Amniotic stem cell (primary cell): ENCODE measurements around the gene CUX1.

Experiments
- DNase-seq: peaks from one replicate; lab custom pipeline; 2025; lab: John Stamatoyannopoulos, UW

CUX1 gene

GRCh38 chr7:101896316-101896715 is 78.9 kb downstream of the CUX1 start:
- DNase-seq = no peak

GRCh38 chr7:101896941-101897340 is 79.5 kb downstream of the CUX1 start:
- DNase-seq = no peak

- DNase-seq = no peak
These were observed 80.7 kb downstream of the CUX1 start for GRCh38 chr7:101898106-101898505.

- no peak for DNase-seq
These were observed 82.2 kb downstream of the CUX1 start for GRCh38 chr7:101899616-101900015.

- DNase-seq = no peak
These were observed 82.7 kb downstream of the CUX1 start for GRCh38 chr7:101900103-101900502.

- no peak for DNase-seq
These were observed 84.5 kb downstream of the CUX1 start for GRCh38 chr7:101901661-101902491.

GRCh38 chr7:101902680-101903514 is 85.5 kb downstream of the CUX1 start:
- no peak for DNase-seq

- DNase-seq = no peak
These were observed 86.1 kb downstream of the CUX1 start for GRCh38 chr7:101903515-101903868.

- DNase-seq = no peak
These were observed 86.6 kb downstream of the CUX1 start for GRCh38 chr7:101904019-101904418.

- DNase-seq = no peak
These were observed 87.9 kb downstream of the CUX1 start for GRCh38 chr7:101905203-101905865.

- DNase-seq = no peak
These were observed 89.1 kb downstream of the CUX1 start for GRCh38 chr7:101906291-101907240.

- DNase-seq = no peak
These were observed 93.8 kb downstream of the CUX1 start for GRCh38 chr7:101910991-101911799.

- no peak for DNase-seq
These were observed 94.6 kb downstream of the CUX1 start for GRCh38 chr7:101911800-101912715.

- no peak for DNase-seq
These were observed 95.3 kb downstream of the CUX1 start for GRCh38 chr7:101912716-101913110.

GRCh38 chr7:101913247-101913721 is 95.9 kb downstream of the CUX1 start:
- DNase-seq = no peak

- no peak for DNase-seq
These were observed 96.4 kb downstream of the CUX1 start for GRCh38 chr7:101913851-101914250.

GRCh38 chr7:101915000-101915399 is 97.6 kb downstream of the CUX1 start:
- no peak for DNase-seq

GRCh38 chr7:101916041-101916800 is 98.8 kb downstream of the CUX1 start:
- DNase-seq = no peak

GRCh38 chr7:101916876-101917275 is 99.5 kb downstream of the CUX1 start:
- no peak for DNase-seq
